Stimulated activated CD8-positive, alpha-beta memory T cell treated with anti-CD3 and anti-CD28 coated beads, Interleukin-15, amount 100 ng/mL, for 1 hour (primary cell): Measurements from ENCODE around the gene UBR1.
A peak's percentile ranks its signal among the peaks of the same experiment; 100 is the strongest.
"Not testable (repeated sequence)": the region's sequence is repeated elsewhere in the genome, so short reads cannot be mapped to it uniquely, and the experiment has no call there.

Experiments used
- DNase-seq: peaks from one replicate; pipeline ENCODE4 v3.0.0-alpha.2; 2020; ENCODE audit warnings: low read depth

Gene UBR1

GRCh38 chr15:42971830-42972229, 134.0 kb downstream of the UBR1 start:
- no peak for DNase-seq

GRCh38 chr15:42964476-42964875, 141.4 kb downstream of the UBR1 start:
- no peak for DNase-seq

- no peak for DNase-seq
Observed at GRCh38 chr15:42955518-42955917, 150.3 kb downstream of the UBR1 start.

GRCh38 chr15:42954291-42954690, 151.5 kb downstream of the UBR1 start:
- no peak for DNase-seq

- DNase-seq, result not testable (repeated sequence)
Observed at GRCh38 chr15:42948898-42949297, 156.9 kb downstream of the UBR1 start.

- DNase-seq, result no peak
Observed at GRCh38 chr15:42940527-42940926, 165.3 kb downstream of the UBR1 start.

GRCh38 chr15:42939841-42940240, 166.0 kb downstream of the UBR1 start:
- no peak for DNase-seq

- DNase-seq, result no peak
Observed at GRCh38 chr15:42937143-42937542, 168.7 kb downstream of the UBR1 start.

GRCh38 chr15:42933886-42934667, 171.8 kb downstream of the UBR1 start:
- DNase-seq, result no peak

GRCh38 chr15:42932833-42933515, 172.9 kb downstream of the UBR1 start:
- DNase-seq, result no peak

GRCh38 chr15:42931702-42932486, 173.9 kb downstream of the UBR1 start:
- no peak for DNase-seq

- DNase-seq, result no peak
Observed at GRCh38 chr15:42929306-42929848, 176.5 kb downstream of the UBR1 start.

- DNase-seq, result peak; percentile 21
Observed at GRCh38 chr15:42921342-42921731, 184.5 kb downstream of the UBR1 start.

- peak; percentile 93 for DNase-seq
Observed at GRCh38 chr15:42920519-42921341, 185.1 kb downstream of the UBR1 start, which contains the start of gene TTBK2. Gene TTBK2 (minus strand): TSS chr15:42920778. CDS start chr15:42878617, 42,161 bp downstream.

- DNase-seq, result peak; percentile 12
Observed at GRCh38 chr15:42919799-42920518, 185.9 kb downstream of the UBR1 start.

- no peak for DNase-seq
Observed at GRCh38 chr15:42919308-42919707, 186.5 kb downstream of the UBR1 start.

GRCh38 chr15:42918047-42918446, 187.8 kb downstream of the UBR1 start:
- no peak for DNase-seq

GRCh38 chr15:42915654-42916315, 190.1 kb downstream of the UBR1 start:
- no peak for DNase-seq

GRCh38 chr15:42914728-42915497, 190.9 kb downstream of the UBR1 start:
- no peak for DNase-seq
